K562 (cell line): ENCODE measurements around the gene TYSND1. TPM values are rescaled to one million over a fixed set of nuclear protein-coding genes. Genes with fewer than 3 reads are reported as not detected.

Source experiments
- ATAC-seq: fragments of 200-7000 bp; cut with Tn5 transposase; 3 replicates; pipeline ENCODE4 v1.9.1; 2020; ENCODE audit warnings: moderate library complexity
- BruUV-seq: library from RNA; stranded (reverse); fragments of 400-500 nt; replicated peaks from 2 replicates; lab custom pipeline; 2021; lab: Mats Ljungman, UMichigan
- CTCF ChIA-PET: fragments of 300-600 bp; formaldehyde crosslinking; extraction: SDS; loops from one replicate; lab custom pipeline; 2021; ENCODE audit warnings: low intra/inter-chr PET ratio; lab: Yijun Ruan, JAX
- POLR2A ChIA-PET: fragments of 300-600, 350-650 bp; sonication (Branson Sonifier 250); formaldehyde crosslinking; extraction: SDS; loops from one replicate; lab custom pipeline; 2021; ENCODE audit warnings: antibody characterized with exemption, inconsistent platforms; lab: Yijun Ruan, JAX
- DNase-seq, 4 experiments: peaks; one replicate each; pipeline versions ENCODE4 v3.0.0 to v3.0.0-alpha.2; 2011 to 2018; ENCODE audit warnings: low spot score in 3 of 4, mixed read lengths in 3 of 4; ENCODE audit errors: extremely low read depth in 1 of 4
- FAIRE-seq: peaks from 2 replicates; lab custom pipeline; 2011; peaks lifted over from hg19 to GRCh38; lab: Jason Lieb, UNC
- H2AFZ ChIP-seq: 2 replicates; pipeline ENCODE4 v1.6.0; 2011; ENCODE audit warnings: low read depth, low read length, control low read depth, inconsistent platforms
- H3K27ac ChIP-seq: fragments of 200-600 bp; 3 replicates; pipeline ENCODE4 v1.8.0; 2011; ENCODE audit warnings: low read depth, mild to moderate bottlenecking, control low read depth, inconsistent platforms, low read length, moderate library complexity, mixed read lengths; ENCODE audit errors: extremely low read depth
- H3K27me3 ChIP-seq, 2 experiments: fragments of 300-600 bp in 1 of 2; 2 replicates in 1 of 2; 3 replicates in 1 of 2; pipeline versions ENCODE4 v1.6.0 to v1.8.0; 2011; ENCODE audit warnings: inconsistent platforms in 2 of 2, low read length in 2 of 2, mild to moderate bottlenecking in 1 of 2, mixed read lengths in 1 of 2, moderate library complexity in 1 of 2; ENCODE audit not compliant: control insufficient read depth in 2 of 2, insufficient read depth in 2 of 2
- H3K36me3 ChIP-seq: fragments of 300-600 bp; 3 replicates; pipeline ENCODE4 v1.8.0; 2011; ENCODE audit warnings: mild to moderate bottlenecking, low read length, inconsistent platforms; ENCODE audit not compliant: control insufficient read depth, insufficient read depth
- H3K4me1 ChIP-seq, 2 experiments: fragments of 200-600 bp in 1 of 2; replicated peaks in 1 of 2; 2 replicates in 1 of 2; 3 replicates in 1 of 2; pipeline versions ENCODE4 v1.5.1 to v1.8.0; 2011; ENCODE audit warnings: inconsistent platforms in 2 of 2, low read length in 2 of 2, mild to moderate bottlenecking in 1 of 2, mixed read lengths in 1 of 2, moderate library complexity in 1 of 2; ENCODE audit not compliant: control insufficient read depth in 2 of 2, insufficient read depth in 2 of 2
- H3K4me2 ChIP-seq: 2 replicates; pipeline ENCODE4 v1.6.1; 2011; ENCODE audit warnings: low read length, control low read depth, inconsistent platforms, mixed read lengths; ENCODE audit not compliant: insufficient read depth
- H3K4me3 ChIP-seq: fragments of 200-600 bp; sonication (generic), shearing (Covaris generic); 2 replicates; pipeline ENCODE4 v1.5.1; 2016; ENCODE audit warnings: control low read depth, inconsistent platforms
- H3K79me2 ChIP-seq: fragments of 200-600 bp; 3 replicates; pipeline ENCODE4 v1.8.0; 2011; ENCODE audit warnings: low read length, inconsistent platforms; ENCODE audit not compliant: control insufficient read depth, insufficient read depth
- H3K9ac ChIP-seq, 2 experiments: 2 replicates each; pipeline versions ENCODE4 v1.6.0 to v1.6.1; 2011; ENCODE audit warnings: low read depth in 2 of 2, low read length in 2 of 2, control low read depth in 1 of 2, inconsistent platforms in 1 of 2, mild to moderate bottlenecking in 1 of 2, mixed read lengths in 1 of 2; ENCODE audit not compliant: insufficient read depth in 1 of 2
- H3K9me1 ChIP-seq: one replicate; pipeline ENCODE4 v1.6.0; 2011; ENCODE audit warnings: inconsistent platforms, mild to moderate bottlenecking, low read length, moderate library complexity; ENCODE audit not compliant: control insufficient read depth, insufficient read depth
- H3K9me3 ChIP-seq: replicated peaks from 2 replicates; pipeline ENCODE4 v1.5.1; 2011; ENCODE audit warnings: low read depth, low read length, inconsistent platforms; ENCODE audit not compliant: control insufficient read depth, insufficient read depth
- H4K20me1 ChIP-seq: replicated peaks from 2 replicates; pipeline ENCODE4 v1.6.1; 2011; ENCODE audit warnings: low read length, inconsistent platforms, mixed read lengths; ENCODE audit not compliant: control insufficient read depth, insufficient read depth
- CEBPB ChIP-seq: fragments of 450-650 bp; IDR thresholded peaks from 2 replicates; pipeline ENCODE4 v1.6.1; 2016; ENCODE audit warnings: missing genetic modification characterization, missing compliant biosample characterization
- FOXA3 ChIP-seq, 2 experiments: fragments of 450-650 bp in 1 of 2; sonication (generic) in 1 of 2; formaldehyde crosslinking; IDR thresholded peaks in 1 of 2; conservative IDR thresholded peaks in 1 of 2; 2 replicates each; pipeline versions ENCODE4 v1.4.0 to v1.8.0; 2020 to 2022; ENCODE audit warnings: mild to moderate bottlenecking in 2 of 2, missing genetic modification reagents in 1 of 2
- GABPA ChIP-seq: fragments of 200-800 bp; sonication (Bioruptor generic); conservative IDR thresholded peaks from 2 replicates; pipeline ENCODE4 v1.6.1; 2016; ENCODE audit warnings: low read depth, missing genetic modification characterization, missing compliant biosample characterization
- KAT2B ChIP-seq: IDR thresholded peaks from one replicate; pipeline ENCODE4 v1.6.1; 2012; ENCODE audit warnings: low read depth, mild to moderate bottlenecking, control low read depth, inconsistent platforms, low read length, moderate library complexity
- KHSRP ChIP-seq: fragments of 450-650 bp; IDR thresholded peaks from 2 replicates; pipeline ENCODE4 v1.6.1; 2017
- U2AF1 ChIP-seq: fragments of 200-400 bp; formaldehyde crosslinking; optimal IDR thresholded peaks from 2 replicates; pipeline ENCODE3; 2017; ENCODE audit warnings: mild to moderate bottlenecking, low read depth, low read length, moderate library complexity
- VEZF1 ChIP-seq: fragments of 200-800 bp; sonication (Bioruptor generic); IDR thresholded peaks from 2 replicates; pipeline ENCODE4 v1.6.1; 2017; ENCODE audit warnings: missing genetic modification characterization, missing compliant biosample characterization
- ZBTB2 ChIP-seq: fragments of 450-650 bp; IDR thresholded peaks from 2 replicates; pipeline ENCODE4 v1.6.1; 2016; ENCODE audit warnings: antibody characterized with exemption
- WGBS: fragments of 100-300 bp; shearing (Covaris generic); methylation state at CpG from one replicate; pipeline ENCODE4 v1.1.6; 2016; ENCODE audit warnings: low coverage, mixed read lengths; ENCODE audit not compliant: insufficient coverage; ENCODE audit errors: missing lambda C conversion rate; 5-methylcytosine and 5-hydroxymethylcytosine counted together
- in situ Hi-C: fragments of 300-500 bp; cut with MboI; formaldehyde crosslinking; loops from 4 replicates; pipeline ENCODE4 v1.15.0; 2018; ENCODE audit warnings: inconsistent platforms, mixed read lengths
- intact Hi-C: fragments of 100-400 bp; cut with micrococcal nuclease; formaldehyde crosslinking; loops from 2 replicates; pipeline ENCODE4 v1.14.2; 2022
- polyA plus RNA-seq, 8 experiments: library from polyadenylated mRNA; depleted of rRNA in 4 of 8; stranded (reverse) in 5 of 8; unstranded in 3 of 8; fragments of >200 nt; fragmentation: Nextera tagmentation in 2 of 8; fragmentation: Illumina TruSeq in 1 of 8; extraction: Ambion mirVana in 2 of 8; extraction: Trizol in 1 of 8; gene quantifications; 2 replicates each; pipeline versions ENCODE4 v1.2.1 to v1.2.3, GENCODE V29; 2011 to 2014; ENCODE audit warnings: inconsistent platforms in 1 of 8, missing spikeins in 1 of 8
- total RNA-seq, 7 experiments: library from RNA; depleted of rRNA in 6 of 7; stranded (reverse); fragments of >200 nt in 6 of 7; fragmentation: Illumina TruSeq in 2 of 7; extraction: Trizol in 2 of 7; gene quantifications; 2 replicates each; pipeline versions ENCODE4 v1.2.1 to v1.2.3, GENCODE V29; 2011 to 2021; ENCODE audit warnings: low replicate concordance in 1 of 7

The TYSND1 gene
- total and polyA plus RNA-seq, 9 of the 15 experiments (the other 6 are each of a cell fraction or from before 2014, with no cell fraction given) = 0.60 to 2.0 (median 1.3) TPM

GRCh38 chr10:70163448-70163847 lies 16.9 kb upstream of the TYSND1 start (continued):
- no peak for TF ChIP-seq VEZF1 (CRISPR knock-in tag)
- TF ChIP-seq ZBTB2 = no peak
- TF ChIP-seq GABPA (tag) = no peak
- TF ChIP-seq KHSRP = no peak
- no peak for TF ChIP-seq CEBPB (tag)
- no peak for TF ChIP-seq U2AF1
- no peak for TF ChIP-seq FOXA3 (CRISPR knock-in tag; conservative IDR thresholded peaks at IDR 0.05 in 1 of 2, IDR thresholded peaks at IDR 0.05 in 1 of 2)

GRCh38 chr10:70162892-70163201 lies 16.3 kb upstream of the TYSND1 start:
- CTCF ChIA-PET = no interaction called here
- FAIRE-seq (no peak), ATAC-seq (peak; percentile 51; the same call in 2 of the 3 replicates)
- H3K4me2 ChIP-seq = no peak overlapping the region
- WGBS = 39% methylated on average over 1 of the region's 1 CpG
- BruUV-seq = no TSS peak
- POLR2A ChIA-PET = interaction anchor here (0.9 to 1.8 kb wide), 3 partner anchors 8 to 12 kb away, joined by 3 to 6 read pairs (median 5); no protein-coding TSS in a partner anchor
- intact Hi-C loops (no loop called here), in situ Hi-C loops (no loop called here)
- no peaks in the 10 kb centered on the region for H3K27me3 ChIP-seq
- peaks cover 90% of the 10 kb centered on the region for H3K36me3 ChIP-seq
- peak; percentile 13; the same call in 1 of the 2 replicates for TF ChIP-seq VEZF1 (CRISPR knock-in tag)
- no peak for TF ChIP-seq KAT2B
- TF ChIP-seq, all 486 proteins: peak for 1
- H3K9me3 ChIP-seq = no peaks in the 10 kb centered on the region
- H3K9me1 ChIP-seq = no peaks in the 10 kb centered on the region
- H3K4me1 ChIP-seq = peaks cover 0 to 21% of the 10 kb centered on the region in 2 experiments; a peak in 4 of 5 replicates
- no peak overlapping the region for H2AFZ ChIP-seq
- H3K4me3 ChIP-seq = no peak overlapping the region
- DNase-seq = no peak
- no peak overlapping the region for H3K9ac ChIP-seq
- no peak overlapping the region for H3K27ac ChIP-seq
- H4K20me1 ChIP-seq = peaks cover 40% of the 10 kb centered on the region
- H3K79me2 ChIP-seq = peaks cover 84% of the 10 kb centered on the region
